Erythroblast (primary cell): Measurements from ENCODE around the gene CEBPB.

Source experiments
- DNase-seq, 2 experiments: peaks; one replicate each; lab custom pipeline; 2025; lab: John Stamatoyannopoulos, UW
- GATA1 ChIP-seq: IDR thresholded peaks from 2 replicates; pipeline ENCODE4 v1.6.1; 2011; ENCODE audit warnings: low read depth, mild to moderate bottlenecking, control low read depth, low read length, moderate library complexity
- POLR2A ChIP-seq: IDR thresholded peaks from 2 replicates; pipeline ENCODE4 v1.6.1; 2011; ENCODE audit warnings: mild to moderate bottlenecking, low read length

The CEBPB gene

GRCh38 chr20:50185426-50185825 is 5.2 kb upstream of the CEBPB start:
- DNase-seq = no peak
- TF ChIP-seq POLR2A = no peak
- TF ChIP-seq GATA1 = no peak

- DNase-seq = peak; percentile 78 to 91
Measured at GRCh38 chr20:50186151-50186885, 4.3 kb upstream of the CEBPB start.

GRCh38 chr20:50186987-50187402 is 3.6 kb upstream of the CEBPB start:
- TF ChIP-seq POLR2A (no peak), GATA1 (no peak)
- no peak for DNase-seq

More at GRCh38 chr20:50186151-50186885, 4.3 kb upstream of the CEBPB start:
- no peak for TF ChIP-seq POLR2A
- TF ChIP-seq GATA1 = no peak

- DNase-seq = peak in 1 of 2 experiments; percentile 34
- TF ChIP-seq GATA1 (no peak), POLR2A (no peak)
Measured at GRCh38 chr20:50187403-50188051, 3.1 kb upstream of the CEBPB start.

- TF ChIP-seq POLR2A (no peak), GATA1 (no peak)
- DNase-seq = no peak
Measured at GRCh38 chr20:50188287-50188688, 2.3 kb upstream of the CEBPB start.

GRCh38 chr20:50188879-50189680 is 1.6 kb upstream of the CEBPB start:
- no peak for TF ChIP-seq POLR2A
- TF ChIP-seq GATA1 = no peak
- peak; percentile 39 to 52 for DNase-seq

GRCh38 chr20:50189681-50190250 is 864 bp upstream of the CEBPB start:
- DNase-seq = peak; percentile 54 to 67
- no peak for TF ChIP-seq GATA1
- TF ChIP-seq POLR2A = no peak

GRCh38 chr20:50191065-50191543 is 474 bp downstream of the CEBPB start:
- DNase-seq = peak; percentile 78 to 87

GRCh38 chr20:50191544-50192363 is 1.1 kb downstream of the CEBPB start:
- DNase-seq = peak; percentile 85 to 92
- TF ChIP-seq POLR2A = peak; percentile 52
- no peak for TF ChIP-seq GATA1

More at GRCh38 chr20:50191065-50191543, 474 bp downstream of the CEBPB start:
- TF ChIP-seq GATA1 = no peak
- TF ChIP-seq POLR2A = peak; percentile 56

- peak; percentile 96 to 98 for DNase-seq
- peak; percentile 53 for TF ChIP-seq POLR2A
- TF ChIP-seq GATA1 = no peak
Measured at GRCh38 chr20:50192364-50193198, 2.0 kb downstream of the CEBPB start.

GRCh38 chr20:50193199-50193835 is 2.7 kb downstream of the CEBPB start:
- DNase-seq = peak; percentile 62 to 70
- TF ChIP-seq GATA1 = no peak
- TF ChIP-seq POLR2A = peak; percentile 4

- no peak for TF ChIP-seq GATA1
- peak; percentile 25 for TF ChIP-seq POLR2A
- peak; percentile 45 to 55 for DNase-seq
Measured at GRCh38 chr20:50193836-50194421, 3.3 kb downstream of the CEBPB start.
